DMS153 treated with DMSO at 0.1 percent for 48 hours (cell line): Measurements from ENCODE around the gene MRPL12.

Source experiments
- DNase-seq: peaks from one replicate; lab custom pipeline; 2025; ENCODE audit not compliant: unreplicated experiment; lab: John Stamatoyannopoulos, UW

Gene MRPL12

GRCh38 chr17:81700353-81701287 lies 2.5 kb upstream of the MRPL12 start:
- DNase-seq = no peak

GRCh38 chr17:81701288-81702071 lies 1.7 kb upstream of the MRPL12 start:
- DNase-seq = no peak

GRCh38 chr17:81703747-81704654 lies 834 bp downstream of the MRPL12 start:
- no peak for DNase-seq

GRCh38 chr17:81705518-81706231 lies 2.5 kb downstream of the MRPL12 start:
- no peak for DNase-seq

- DNase-seq = no peak
Measured at GRCh38 chr17:81706232-81706611, 3.1 kb downstream of the MRPL12 start.

- no peak for DNase-seq
Measured at GRCh38 chr17:81706757-81707624, 3.8 kb downstream of the MRPL12 start.

- DNase-seq = no peak
Measured at GRCh38 chr17:81707725-81708646, 4.8 kb downstream of the MRPL12 start.

GRCh38 chr17:81708739-81709185 lies 5.6 kb downstream of the MRPL12 start:
- DNase-seq = no peak

GRCh38 chr17:81710514-81711308 lies 7.5 kb downstream of the MRPL12 start:
- no peak for DNase-seq

GRCh38 chr17:81711814-81712467 lies 8.8 kb downstream of the MRPL12 start, which contains the start of gene SLC25A10:
Gene SLC25A10 (plus strand): TSS chr17:81712284. CDS start chr17:81712427, 143 bp downstream.
- DNase-seq = peak; percentile 52

- DNase-seq = no peak
Measured at GRCh38 chr17:81712468-81713003, 9.4 kb downstream of the MRPL12 start.

GRCh38 chr17:81713004-81713555 lies 9.9 kb downstream of the MRPL12 start:
- no peak for DNase-seq

GRCh38 chr17:81713556-81714411 lies 10.6 kb downstream of the MRPL12 start:
- no peak for DNase-seq

- no peak for DNase-seq
Measured at GRCh38 chr17:81714412-81715106, 11.4 kb downstream of the MRPL12 start.
